HepG2 (cell line): Measurements from ENCODE around the gene CRIM1.

Experiments used
- AHDC1 ChIP-seq: sonication (generic); formaldehyde crosslinking; IDR thresholded peaks from 2 replicates; pipeline ENCODE4 v1.5.1; 2020; ENCODE audit warnings: mild to moderate bottlenecking, missing genetic modification reagents, borderline replicate concordance
- CTCF ChIP-seq: sonication (generic); formaldehyde crosslinking; IDR thresholded peaks from 2 replicates; pipeline ENCODE4 v1.5.0; 2020; ENCODE audit warnings: mild to moderate bottlenecking, missing genetic modification reagents, moderate library complexity
- ERF ChIP-seq: IDR thresholded peaks from 2 replicates; pipeline ENCODE4 v1.6.1; 2018; ENCODE audit warnings: missing biosample characterization, missing genetic modification reagents

- no peak for TF ChIP-seq CTCF (CRISPR knock-in tag)
- TF ChIP-seq AHDC1 (CRISPR knock-in tag): no peak
- TF ChIP-seq ERF (CRISPR knock-in tag): no peak
These were observed 133.7 kb downstream of the CRIM1 start for GRCh38 chr2:36489281-36489680.
